NCI-H748 (cell line): ENCODE measurements around the gene MED25.

ENCODE experiments used
- DNase-seq: peaks from one replicate; lab custom pipeline; 2025; ENCODE audit not compliant: unreplicated experiment; lab: John Stamatoyannopoulos, UW

The MED25 gene

DNA sequence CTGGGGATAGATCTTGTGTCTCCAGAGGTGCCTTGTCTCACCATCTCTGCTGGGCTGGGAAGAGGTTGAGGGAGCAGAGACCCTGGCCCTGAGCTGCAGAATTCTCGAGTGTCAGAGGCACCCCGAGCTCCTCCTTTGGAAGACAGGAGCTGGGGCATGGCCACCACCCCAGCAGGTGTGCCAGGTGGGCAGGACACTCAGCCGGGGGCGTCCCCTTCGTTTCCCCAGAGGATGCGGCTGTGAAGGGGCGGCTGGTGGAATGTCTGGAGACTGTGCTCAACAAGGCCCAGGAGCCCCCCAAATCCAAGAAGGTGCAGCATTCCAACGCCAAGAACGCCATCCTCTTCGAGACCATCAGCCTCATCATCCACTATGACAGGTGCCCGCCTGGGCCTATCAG is 19.5 kb upstream of the MED25 start:
- DNase-seq: no peak

DNA sequence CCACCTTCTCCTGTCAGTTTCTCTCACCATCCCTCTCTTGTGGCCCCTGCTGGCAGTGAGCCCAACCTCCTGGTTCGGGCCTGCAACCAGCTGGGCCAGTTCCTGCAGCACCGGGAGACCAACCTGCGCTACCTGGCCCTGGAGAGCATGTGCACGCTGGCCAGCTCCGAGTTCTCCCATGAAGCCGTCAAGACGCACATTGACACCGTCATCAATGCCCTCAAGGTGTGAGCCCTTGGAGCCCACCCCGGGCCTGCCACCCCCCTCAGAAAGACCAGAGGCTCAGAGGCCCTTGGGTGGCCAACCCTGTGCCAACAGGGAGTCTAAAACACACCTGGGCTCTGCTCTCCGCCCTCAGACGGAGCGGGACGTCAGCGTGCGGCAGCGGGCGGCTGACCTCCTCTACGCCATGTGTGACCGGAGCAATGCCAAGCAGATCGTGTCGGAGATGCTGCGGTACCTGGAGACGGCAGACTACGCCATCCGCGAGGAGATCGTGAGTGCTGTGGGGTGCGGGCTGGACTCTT is 18.8 kb upstream of the MED25 start:
- no peak for DNase-seq

DNA sequence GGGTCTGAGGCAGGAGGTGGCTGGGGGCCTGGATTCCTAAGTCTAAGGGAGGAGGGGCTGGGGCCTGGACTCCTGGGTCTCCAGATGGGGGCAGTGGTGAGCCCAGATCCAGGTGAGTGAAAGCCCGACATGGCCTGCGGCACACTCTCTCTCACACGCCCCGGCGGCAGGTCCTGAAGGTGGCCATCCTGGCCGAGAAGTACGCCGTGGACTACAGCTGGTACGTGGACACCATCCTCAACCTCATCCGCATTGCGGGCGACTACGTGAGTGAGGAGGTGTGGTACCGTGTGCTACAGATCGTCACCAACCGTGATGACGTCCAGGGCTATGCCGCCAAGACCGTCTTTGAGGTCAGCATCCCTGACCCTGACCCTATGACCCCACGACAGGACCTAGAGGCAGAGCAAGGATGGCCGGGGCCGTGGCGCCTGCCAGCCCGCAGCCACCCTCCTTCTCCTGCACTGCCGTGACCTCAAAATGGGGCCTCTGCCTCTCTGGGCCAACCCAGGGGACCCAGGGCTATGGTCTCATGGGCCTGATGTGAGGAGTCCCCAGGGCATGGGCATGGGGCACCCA is 18.2 kb upstream of the MED25 start:
- no peak for DNase-seq

DNA sequence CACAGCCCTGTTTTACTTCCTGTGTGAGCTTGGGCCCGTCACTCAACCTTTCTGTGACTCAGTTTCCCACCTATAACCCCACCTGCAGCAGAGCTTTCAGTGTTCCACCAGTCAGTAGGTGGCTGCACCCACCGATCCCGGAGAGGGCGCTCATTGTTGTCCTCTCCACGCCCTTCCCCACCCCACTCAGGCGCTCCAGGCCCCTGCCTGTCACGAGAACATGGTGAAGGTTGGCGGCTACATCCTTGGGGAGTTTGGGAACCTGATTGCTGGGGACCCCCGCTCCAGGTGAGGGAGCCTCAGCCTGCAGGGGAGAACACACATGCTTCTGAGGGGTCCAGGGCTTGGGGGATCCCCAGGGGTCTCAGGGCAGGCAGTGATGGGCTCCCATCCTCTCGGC is 17.3 kb upstream of the MED25 start:
- no peak for DNase-seq

DNA sequence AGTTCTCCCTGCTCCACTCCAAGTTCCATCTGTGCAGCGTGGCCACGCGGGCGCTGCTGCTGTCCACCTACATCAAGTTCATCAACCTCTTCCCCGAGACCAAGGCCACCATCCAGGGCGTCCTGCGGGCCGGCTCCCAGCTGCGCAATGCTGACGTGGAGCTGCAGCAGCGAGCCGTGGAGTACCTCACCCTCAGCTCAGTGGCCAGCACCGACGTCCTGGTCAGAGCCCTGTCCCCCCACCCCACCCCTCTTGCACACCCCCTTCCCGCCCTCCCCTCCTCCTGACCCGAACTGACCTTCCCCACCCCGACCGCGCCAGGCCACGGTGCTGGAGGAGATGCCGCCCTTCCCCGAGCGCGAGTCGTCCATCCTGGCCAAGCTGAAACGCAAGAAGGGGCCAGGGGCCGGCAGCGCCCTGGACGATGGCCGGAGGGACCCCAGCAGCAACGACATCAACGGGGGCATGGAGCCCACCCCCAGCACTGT is 16.6 kb upstream of the MED25 start:
- no peak for DNase-seq

DNA sequence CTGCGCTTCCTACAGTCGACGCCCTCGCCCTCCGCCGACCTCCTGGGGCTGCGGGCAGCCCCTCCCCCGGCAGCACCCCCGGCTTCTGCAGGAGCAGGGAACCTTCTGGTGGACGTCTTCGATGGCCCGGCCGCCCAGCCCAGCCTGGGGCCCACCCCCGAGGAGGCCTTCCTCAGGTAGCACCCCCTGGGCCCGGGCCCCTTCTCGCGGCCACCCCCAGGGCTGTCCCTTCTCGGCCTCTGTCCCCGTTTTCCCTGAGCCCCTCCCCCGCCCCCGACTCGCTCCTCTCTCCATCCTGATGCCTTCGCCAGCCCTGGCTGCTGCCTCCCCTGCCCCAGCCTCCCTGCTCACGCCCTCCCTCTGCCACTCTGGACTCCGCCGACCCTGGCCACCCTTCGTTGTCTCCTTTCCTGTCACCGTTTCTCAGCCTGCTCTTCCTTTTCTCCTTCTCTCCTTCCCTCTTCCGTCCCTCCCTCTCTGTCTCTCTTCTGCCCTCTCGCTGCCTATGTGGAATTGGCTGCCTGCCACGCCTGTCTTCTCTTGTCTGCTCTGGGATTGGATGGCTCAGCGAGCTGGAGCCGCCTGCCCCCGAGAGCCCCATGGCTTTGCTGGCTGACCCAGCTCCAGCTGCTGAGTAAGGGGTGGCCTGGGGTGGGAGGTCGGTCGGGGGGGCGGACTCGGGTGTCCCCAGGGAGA is 16.0 kb upstream of the MED25 start:
- no peak for DNase-seq

DNA sequence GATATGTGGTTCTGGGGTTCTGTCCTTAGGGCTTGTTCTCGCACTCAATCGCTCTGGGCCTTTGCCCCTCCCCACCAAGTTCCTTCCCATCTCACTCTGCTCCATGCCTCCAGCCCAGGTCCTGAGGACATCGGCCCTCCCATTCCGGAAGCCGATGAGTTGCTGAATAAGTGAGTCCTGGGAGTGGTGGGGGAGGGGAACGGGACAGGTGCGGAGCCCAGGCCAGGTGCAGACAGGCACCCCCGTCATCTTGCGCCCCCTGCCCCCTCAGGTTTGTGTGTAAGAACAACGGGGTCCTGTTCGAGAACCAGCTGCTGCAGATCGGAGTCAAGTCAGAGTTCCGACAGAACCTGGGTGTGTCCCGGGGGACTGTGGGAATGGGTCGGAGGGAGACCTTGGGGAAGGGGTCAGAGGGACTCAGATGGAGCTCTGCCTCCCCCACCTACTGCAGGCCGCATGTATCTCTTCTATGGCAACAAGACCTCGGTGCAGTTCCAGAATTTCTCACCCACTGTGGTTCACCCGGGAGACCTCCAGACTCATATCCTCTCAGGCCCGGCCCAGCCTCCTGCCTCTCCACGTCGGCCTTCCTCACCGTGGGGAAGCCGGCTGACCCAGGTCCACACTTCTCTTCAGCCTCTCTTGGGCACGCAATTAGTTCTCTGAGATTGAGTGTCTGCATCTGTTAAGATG is 15.1 kb upstream of the MED25 start:
- no peak for DNase-seq

DNA sequence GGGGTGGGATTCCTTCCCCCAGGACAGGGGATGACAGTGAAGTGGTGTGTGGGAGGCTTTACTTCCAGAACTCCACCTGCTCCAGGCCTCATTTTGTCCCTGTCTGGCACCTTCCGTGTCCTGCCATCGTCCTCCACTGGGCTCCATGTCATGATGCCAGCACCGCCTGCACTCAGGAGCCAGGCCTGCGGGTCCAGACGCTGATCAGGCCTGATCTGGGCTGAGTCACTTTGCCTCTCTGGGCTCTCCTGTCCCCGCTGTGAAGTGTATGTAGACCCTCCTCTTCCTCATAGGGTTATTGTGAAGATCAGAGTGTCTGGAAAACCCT is 14.6 kb upstream of the MED25 start:
- DNase-seq: no peak

DNA sequence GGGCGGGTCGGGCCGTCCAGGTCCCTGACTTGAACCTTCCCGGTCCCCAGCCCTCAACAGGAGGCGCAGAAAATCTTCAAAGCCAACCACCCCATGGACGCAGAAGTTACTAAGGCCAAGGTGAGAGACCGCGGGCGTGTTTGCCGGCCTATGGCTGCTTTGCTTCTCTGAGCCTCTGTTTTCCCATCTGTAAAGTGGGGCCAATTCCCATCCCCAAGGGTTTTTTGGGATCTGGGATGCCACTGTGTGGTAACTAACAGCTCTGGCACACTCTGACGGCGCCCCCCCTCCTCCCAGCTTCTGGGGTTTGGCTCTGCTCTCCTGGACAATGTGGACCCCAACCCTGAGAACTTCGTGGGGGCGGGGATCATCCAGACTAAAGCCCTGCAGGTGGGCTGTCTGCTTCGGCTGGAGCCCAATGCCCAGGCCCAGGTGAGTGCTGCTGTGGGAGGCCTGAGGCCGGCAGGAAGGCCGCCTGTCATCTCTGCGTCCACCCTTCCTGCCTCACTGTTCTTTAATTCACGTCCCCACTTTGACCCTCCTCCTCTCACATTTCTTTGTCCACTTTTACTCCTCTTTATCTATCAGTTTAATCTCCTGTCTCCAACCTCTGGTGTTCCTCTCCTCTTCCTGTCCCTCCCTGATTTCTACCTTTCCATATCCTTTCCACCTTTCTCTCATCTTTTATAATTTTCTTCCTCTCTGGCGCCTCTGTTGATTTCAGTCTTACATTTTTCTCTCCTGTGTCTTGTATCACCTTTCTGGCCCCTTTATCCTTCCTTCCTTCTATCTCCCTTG is 12.1 kb upstream of the MED25 start:
- no peak for DNase-seq

DNA sequence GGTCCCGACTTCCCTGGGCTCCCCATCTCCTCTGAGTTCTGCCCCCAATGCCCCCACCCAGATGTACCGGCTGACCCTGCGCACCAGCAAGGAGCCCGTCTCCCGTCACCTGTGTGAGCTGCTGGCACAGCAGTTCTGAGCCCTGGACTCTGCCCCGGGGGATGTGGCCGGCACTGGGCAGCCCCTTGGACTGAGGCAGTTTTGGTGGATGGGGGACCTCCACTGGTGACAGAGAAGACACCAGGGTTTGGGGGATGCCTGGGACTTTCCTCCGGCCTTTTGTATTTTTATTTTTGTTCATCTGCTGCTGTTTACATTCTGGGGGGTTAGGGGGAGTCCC is 11.5 kb upstream of the MED25 start:
- no peak for DNase-seq

DNA sequence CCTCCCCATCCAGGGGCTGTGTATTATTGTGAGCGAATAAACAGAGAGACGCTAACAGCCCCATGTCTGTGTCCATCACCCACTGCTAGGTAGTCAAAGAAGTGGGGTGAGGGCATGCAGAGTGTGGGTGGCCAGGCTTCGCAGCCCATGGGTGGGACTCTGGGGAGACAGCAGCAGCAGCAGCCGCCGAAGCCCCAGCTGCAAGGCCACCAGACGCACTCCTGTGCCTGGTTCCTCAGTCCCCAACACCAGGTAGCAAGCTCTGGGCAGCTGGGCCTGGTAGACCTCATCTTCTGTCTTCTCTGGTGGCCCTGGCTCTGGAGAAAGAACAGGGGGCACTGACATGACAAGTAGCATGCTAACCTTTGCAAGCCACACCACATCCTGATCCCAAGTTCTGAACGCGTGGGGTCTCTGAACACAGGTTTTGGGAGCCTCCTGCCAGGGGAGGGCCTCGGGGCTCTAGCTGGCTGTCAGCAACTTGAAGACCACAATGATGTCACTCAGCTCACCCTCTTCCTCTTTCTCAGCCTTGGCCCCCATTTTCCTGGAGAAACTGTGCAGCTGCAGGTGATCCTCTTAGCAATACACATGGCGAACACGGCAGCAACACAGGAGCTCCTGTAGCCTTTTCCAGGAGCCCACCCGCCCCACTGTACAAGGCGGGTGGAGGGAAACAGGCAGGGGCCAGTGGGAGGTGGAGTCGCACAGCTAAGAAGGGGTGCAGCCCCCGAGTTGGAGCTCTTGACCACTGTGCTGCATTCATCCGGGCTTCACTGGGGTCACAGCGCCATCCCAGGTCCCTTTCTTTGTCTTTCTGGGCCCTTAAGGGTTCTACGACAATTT is 10.8 kb upstream of the MED25 start:
- no peak for DNase-seq

DNA sequence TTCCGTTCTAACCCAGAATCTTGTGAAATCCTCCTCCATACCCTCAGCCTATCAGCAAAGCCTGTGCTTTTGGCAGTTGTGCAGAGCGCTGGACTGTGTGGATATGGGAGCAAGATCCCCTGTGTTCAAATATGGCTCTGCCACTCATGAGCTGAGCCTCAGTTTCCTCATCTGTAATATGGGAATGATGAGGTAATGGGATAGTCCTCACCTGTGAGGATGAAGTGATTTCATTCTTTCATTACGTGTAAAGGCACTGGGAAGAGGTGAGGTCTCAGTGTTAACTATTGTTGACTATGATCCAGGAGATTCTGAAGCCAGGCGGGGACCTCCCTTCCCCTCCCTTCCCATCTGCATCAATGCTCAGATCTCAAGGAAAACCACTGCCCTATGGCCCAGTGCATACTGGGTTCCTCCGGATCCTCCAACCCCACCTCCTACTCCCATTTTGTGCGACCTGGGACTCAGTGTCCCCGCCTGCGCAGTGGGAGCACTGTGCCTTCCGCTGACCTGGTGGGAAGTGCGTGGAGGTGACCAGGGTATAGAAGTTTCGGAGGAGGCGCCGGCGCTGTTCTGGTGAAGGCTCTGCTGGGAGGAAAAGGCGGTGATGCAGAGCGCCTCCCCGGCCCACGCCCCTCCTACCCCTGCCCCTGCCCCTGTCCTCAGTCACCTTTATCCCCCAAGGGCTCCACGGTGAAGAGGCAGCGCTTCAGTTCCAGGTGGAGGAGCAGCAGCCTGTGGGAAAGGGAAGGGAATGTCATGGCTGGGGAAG is 10.0 kb upstream of the MED25 start:
- DNase-seq: no peak

DNA sequence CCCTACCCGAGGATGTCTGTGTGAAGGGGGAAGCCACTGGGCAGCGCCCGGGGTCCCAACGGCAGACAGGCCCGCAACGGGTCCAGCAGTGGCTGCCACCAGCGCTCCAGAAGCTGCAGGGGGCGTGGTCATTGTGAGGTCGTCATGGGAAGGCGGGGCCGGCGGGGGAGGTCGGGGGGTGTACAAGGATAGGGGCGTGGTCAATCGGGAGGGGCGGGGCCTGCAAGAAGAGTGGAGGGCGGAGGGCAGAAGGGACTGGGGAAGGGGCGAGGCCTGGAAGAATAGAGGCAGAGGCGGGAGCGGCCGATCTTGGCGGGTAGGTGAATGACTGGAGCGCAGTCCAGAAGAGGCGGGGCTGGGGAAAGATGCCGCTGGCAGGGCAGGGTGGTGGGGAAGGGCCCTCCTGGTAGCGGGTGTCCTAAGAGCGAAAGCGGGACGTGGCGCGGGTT is 9.4 kb upstream of the MED25 start:
- peak; percentile 97 for DNase-seq

DNA sequence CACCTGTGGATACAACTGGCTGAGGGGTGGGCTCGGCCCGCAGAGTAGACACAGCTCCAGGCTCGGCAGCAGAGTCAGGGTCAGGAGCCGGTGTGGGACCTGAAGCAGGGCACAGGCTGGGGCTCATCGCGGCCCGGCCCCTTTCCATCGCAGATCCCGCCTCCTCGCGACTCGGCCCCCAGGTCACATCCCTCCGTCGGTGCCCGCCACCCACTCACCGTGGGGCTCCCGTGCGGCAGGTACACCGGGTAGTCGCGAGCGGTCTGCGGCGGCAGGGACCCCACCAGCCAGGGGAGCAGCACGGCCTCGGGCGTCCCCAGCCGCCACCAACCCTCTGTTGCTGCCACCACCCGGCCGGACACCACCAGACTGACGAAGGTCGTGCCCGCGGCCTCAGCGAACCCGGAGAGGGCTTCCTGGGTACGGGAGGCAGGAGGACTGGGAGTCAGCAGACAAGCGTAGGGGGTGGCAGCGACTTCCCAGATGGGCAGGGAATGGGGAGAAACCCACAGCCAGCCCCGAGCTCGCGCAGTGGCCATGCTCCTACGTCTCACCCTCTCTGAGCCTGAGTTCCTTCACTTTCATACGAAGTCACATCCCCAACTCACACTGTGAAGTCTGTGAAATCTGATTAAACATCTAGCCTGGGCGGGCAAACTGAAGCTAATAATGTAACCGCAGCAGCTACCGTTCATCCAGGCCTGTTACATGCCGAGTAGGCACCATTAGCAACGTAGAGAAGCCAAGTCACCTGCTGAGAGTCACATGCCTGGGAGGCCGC is 8.7 kb upstream of the MED25 start:
- DNase-seq: peak; percentile 71

DNA sequence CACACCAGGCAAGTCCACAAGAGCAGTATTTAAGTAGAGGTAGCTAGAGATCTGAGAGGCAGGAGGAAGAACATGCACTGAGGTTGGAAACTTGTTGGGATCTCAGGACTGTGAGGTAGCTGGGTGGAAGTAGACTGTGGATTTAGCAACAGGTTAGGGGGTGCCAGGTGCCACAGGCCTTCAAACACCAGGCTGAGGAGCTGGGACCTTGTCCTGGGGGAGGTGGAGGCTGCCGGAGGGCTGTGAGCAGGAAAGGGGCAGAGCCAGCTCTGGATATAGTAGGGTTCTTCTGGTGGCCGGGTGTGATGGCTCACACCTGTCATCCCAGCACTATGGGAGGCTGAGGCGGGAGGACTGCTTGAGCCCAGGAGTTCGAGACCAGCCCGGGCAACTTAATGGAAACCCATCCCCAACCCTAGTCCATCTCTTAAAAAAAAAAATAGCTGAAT is 8.1 kb upstream of the MED25 start:
- no peak for DNase-seq

DNA sequence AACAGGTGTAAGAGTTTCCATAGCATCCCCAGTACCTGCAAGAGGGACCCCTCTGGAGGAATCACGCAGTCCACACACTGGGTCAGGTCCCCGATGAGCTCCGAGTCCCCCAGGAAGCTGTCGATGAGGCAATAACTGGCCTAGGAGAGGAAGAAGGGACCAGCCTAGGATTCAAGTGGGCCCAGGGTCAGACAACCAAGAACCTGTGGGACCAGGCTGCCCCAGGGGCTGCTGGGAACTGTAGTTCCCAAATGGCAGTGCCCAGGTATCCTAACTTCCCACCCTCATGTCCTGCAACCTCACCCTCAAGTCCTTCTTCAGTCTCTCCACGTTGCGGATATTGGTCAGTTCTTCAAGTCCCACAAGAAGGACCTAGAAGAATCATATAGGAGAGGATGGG is 6.8 kb upstream of the MED25 start:
- DNase-seq: no peak

DNA sequence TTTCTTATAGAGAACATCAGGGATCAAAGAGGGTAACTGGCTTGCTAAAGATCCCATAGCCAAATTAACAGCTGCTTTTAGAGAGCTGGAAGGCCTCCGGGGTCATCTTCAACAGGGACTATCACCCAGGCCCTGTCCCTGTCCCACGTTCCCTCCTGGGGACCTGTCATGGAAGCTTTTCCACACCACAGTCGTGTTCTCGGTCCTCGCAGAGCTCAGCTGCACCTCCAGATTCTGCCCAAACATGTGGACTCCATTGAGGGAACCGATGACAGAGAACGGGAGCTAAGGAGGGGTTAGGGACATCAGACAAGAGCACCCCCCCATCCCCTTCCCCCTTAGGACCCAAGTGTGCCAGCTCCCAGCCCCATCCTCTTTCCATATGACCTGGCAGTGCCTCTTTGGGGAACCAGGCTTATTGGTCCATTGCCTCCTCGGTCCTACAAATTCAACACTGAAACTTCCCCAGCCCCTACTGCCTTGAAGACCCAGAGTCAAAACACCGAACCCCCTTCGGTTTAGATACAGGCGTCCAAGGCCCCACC is 5.6 kb upstream of the MED25 start:
- DNase-seq: no peak

DNA sequence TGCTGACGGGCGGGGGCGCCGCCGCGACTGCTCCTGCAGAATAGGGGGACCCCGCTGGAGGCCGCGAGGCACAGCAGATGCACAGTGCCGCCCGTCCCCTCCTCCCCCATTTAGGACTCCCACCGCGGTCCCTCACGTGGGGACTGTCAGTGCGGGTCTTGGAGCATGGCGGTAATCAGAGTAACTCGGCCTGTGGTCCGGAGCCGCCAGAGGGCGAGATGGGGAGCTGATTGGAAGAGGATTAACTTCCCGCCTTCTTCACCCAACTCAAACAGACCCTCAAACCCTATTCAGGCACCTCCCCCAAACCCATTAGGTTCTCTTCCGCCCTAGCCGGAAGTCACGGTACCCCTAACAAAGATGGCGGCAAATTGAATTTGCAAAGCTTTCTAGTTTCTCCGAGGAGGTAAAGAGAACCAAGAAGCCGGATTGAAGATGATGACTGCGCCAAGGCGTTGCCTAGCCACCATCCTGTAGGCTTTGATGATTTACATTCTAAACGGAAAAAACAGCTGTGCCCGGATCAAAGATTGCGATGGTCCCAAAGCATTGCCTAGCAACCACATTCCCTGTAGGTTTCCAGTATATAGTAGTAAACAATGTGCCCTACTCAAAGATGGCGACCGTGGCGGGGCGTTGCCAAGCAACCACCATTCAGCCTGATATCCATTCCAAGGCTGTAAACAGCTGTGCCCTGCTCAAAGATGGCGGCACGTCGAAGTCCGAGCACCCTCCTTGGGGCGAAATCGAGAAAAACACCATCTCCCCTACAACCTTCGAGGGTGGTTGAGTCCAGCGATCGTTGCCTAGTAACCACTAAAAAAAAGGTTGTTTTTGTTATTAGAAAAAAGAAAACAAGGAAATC is 4.9 kb upstream of the MED25 start, which contains the start of gene FUZ:
FUZ (minus strand) TSS at position 296 of the 865 bp plus-strand sequence; CDS start at position 110, 186 bp downstream.
- DNase-seq: peak; percentile 100
